Breast epithelium (tissue), 4 donors: Measurements from ENCODE around the gene GCC2. TPM values are rescaled to one million over a fixed set of nuclear protein-coding genes. Genes with fewer than 3 reads are reported as not detected.
"Not testable (repeated sequence)": the region's sequence is repeated elsewhere in the genome, so short reads cannot be mapped to it uniquely, and the experiment has no call there.

Experiments
- DNase-seq, 2 donors: peaks; one replicate each; pipeline ENCODE4 v3.0.0-alpha.2; 2019; ENCODE audit warnings: low spot score in 2 of 2
- H3K27ac ChIP-seq, 2 donors: fragments of 200-600 bp; sonication (generic) in 1 of 2; one replicate each; pipeline ENCODE4 v1.5.1; 2016 to 2019; ENCODE audit warnings: mild to moderate bottlenecking in 1 of 2
- H3K27me3 ChIP-seq, 2 donors: fragments of 200-600 bp; sonication (generic) in 1 of 2; one replicate each; pipeline versions ENCODE4 v1.5.1 to v1.6.0; 2017 to 2019; ENCODE audit warnings: control low read depth in 1 of 2, mild to moderate bottlenecking in 1 of 2
- H3K36me3 ChIP-seq: fragments of 200-600 bp; one replicate; pipeline ENCODE4 v1.5.1; 2019
- H3K4me1 ChIP-seq, 2 donors: fragments of 200-600 bp; sonication (generic); one replicate each; pipeline ENCODE4 v1.5.1; 2016 to 2019; ENCODE audit warnings: control low read depth in 1 of 2
- H3K4me3 ChIP-seq, 3 donors: fragments of 200-600 bp; sonication (generic); 1 replicate in 2 of 3; 2 replicates in 1 of 3; pipeline ENCODE4 v1.5.1; 2016 to 2019; ENCODE audit warnings: mild to moderate bottlenecking in 3 of 3, moderate library complexity in 2 of 3
- H3K9me3 ChIP-seq, 2 donors: fragments of 200-600 bp; sonication (generic) in 1 of 2; one replicate each; pipeline ENCODE4 v1.5.1; 2016 to 2019; ENCODE audit warnings: control low read depth in 1 of 2
- POLR2A ChIP-seq: fragments of 450-650 bp; IDR thresholded peaks from one replicate; pipeline ENCODE4 v1.6.1; 2016; ENCODE audit warnings: antibody characterized with exemption, mild to moderate bottlenecking, moderate library complexity
- POLR2AphosphoS5 ChIP-seq, 3 donors: sonication (generic); formaldehyde crosslinking; IDR thresholded peaks; one replicate each; pipeline ENCODE4 v1.6.1; 2017; ENCODE audit warnings: antibody characterized with exemption in 3 of 3
- intact Hi-C: fragments of 100-400 bp; cut with DNase I; formaldehyde crosslinking; loops from one replicate; pipeline ENCODE4 v1.15.1; 2023; ENCODE audit warnings: low total_unique reads
- total RNA-seq, 3 donors: library from RNA; depleted of rRNA; stranded (reverse); fragments of >200 nt; gene quantifications; one replicate each; pipeline ENCODE4 v1.1.0, GENCODE V29; 2016
- TF ChIP-seq, protein P1 (sequence below), 3 donors: fragments of 450-650 bp; IDR thresholded peaks; one replicate each; pipeline ENCODE4 v1.5.1; 2016 to 2017; ENCODE audit warnings: antibody characterized with exemption in 3 of 3, mild to moderate bottlenecking in 3 of 3, moderate library complexity in 3 of 3

The GCC2 gene
- total RNA-seq, 3 donors from 2014 or later, result 26.4 to 97.6 (median 63.3) TPM

DNA sequence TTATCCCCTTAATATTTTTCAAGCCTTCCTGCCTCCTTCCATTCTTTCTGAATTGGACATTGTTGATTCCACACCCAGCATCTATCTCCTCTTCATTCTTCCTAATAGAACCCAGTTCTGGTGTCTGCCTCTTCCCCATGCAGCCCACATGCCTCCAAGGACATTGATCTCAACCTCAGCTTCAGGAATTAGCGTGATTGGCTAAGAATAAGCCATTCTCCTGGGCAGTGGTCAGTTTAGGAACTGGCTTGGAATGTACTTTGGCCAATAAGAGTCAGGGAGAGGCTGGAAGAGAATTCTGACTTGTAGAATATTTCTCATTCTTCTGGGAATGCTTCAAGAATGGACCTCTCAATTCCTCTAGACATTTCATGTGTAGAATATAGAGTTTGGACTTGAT, 25.9 kb upstream of the GCC2 start:
- H3K27ac ChIP-seq, result no peak overlapping the region
- no peak for DNase-seq
- TF ChIP-seq, protein P1, sequence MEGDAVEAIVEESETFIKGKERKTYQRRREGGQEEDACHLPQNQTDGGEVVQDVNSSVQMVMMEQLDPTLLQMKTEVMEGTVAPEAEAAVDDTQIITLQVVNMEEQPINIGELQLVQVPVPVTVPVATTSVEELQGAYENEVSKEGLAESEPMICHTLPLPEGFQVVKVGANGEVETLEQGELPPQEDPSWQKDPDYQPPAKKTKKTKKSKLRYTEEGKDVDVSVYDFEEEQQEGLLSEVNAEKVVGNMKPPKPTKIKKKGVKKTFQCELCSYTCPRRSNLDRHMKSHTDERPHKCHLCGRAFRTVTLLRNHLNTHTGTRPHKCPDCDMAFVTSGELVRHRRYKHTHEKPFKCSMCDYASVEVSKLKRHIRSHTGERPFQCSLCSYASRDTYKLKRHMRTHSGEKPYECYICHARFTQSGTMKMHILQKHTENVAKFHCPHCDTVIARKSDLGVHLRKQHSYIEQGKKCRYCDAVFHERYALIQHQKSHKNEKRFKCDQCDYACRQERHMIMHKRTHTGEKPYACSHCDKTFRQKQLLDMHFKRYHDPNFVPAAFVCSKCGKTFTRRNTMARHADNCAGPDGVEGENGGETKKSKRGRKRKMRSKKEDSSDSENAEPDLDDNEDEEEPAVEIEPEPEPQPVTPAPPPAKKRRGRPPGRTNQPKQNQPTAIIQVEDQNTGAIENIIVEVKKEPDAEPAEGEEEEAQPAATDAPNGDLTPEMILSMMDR (IDR thresholded peaks at IDR 0.05), result no peak
- TF ChIP-seq POLR2A, result no peak
- TF ChIP-seq POLR2AphosphoS5 (IDR thresholded peaks at IDR 0.05), result no peak
- H3K4me3 ChIP-seq, result no peak overlapping the region
- no peaks in the 10 kb centered on the region for H3K9me3 ChIP-seq
- no peaks in the 10 kb centered on the region for H3K4me1 ChIP-seq
- intact Hi-C loops, result no loop called here
- H3K27me3 ChIP-seq, result no peaks in the 10 kb centered on the region
- no peaks in the 10 kb centered on the region for H3K36me3 ChIP-seq

DNA sequence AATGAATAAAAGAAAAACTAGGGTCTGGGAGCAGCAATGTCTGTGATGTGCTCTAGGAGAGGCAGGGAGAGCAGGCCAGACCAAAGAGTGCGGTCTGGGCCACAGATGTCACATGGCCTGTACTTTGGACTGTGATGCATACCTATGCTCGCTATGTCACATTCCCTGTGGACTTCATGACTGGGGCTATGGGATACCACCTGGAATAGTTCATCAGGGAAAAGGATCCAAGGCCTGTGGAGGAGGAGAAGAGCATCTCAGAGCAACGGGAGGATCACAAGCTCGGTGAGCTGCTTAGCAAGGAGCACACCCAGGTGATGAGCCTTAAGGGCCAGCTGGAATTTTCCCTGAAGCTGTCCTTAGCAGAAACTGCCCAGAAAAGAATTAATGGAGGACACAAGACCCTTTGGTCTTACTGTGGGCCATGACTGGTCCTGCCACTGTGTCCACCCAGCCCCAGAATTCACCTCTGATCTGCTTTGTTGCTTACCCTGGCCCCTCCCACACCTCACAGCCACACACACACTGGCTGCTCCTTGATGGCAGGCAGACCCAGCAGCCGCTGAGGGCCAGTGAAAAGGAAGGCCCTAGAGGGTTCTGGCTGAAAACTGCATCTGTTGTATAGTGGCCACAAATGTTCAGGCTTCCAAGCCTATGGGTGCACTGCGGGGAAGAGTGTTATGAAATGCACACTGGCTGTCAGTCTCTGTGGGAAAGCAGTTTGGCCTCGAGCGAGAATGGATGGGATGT, 25.3 kb upstream of the GCC2 start:
- no peak for DNase-seq
- Histone ChIP-seq H3K9me3 (no peaks in the 10 kb centered on the region), H3K4me3 (no peak overlapping the region), H3K36me3 (no peaks in the 10 kb centered on the region), H3K27me3 (no peaks in the 10 kb centered on the region), H3K27ac (no peak overlapping the region), H3K4me1 (no peaks in the 10 kb centered on the region)
- TF ChIP-seq POLR2AphosphoS5 (IDR thresholded peaks at IDR 0.05) (no peak), POLR2A (no peak)
- TF ChIP-seq, protein P1 (IDR thresholded peaks at IDR 0.05), result no peak
- intact Hi-C loops, result no loop called here

DNA sequence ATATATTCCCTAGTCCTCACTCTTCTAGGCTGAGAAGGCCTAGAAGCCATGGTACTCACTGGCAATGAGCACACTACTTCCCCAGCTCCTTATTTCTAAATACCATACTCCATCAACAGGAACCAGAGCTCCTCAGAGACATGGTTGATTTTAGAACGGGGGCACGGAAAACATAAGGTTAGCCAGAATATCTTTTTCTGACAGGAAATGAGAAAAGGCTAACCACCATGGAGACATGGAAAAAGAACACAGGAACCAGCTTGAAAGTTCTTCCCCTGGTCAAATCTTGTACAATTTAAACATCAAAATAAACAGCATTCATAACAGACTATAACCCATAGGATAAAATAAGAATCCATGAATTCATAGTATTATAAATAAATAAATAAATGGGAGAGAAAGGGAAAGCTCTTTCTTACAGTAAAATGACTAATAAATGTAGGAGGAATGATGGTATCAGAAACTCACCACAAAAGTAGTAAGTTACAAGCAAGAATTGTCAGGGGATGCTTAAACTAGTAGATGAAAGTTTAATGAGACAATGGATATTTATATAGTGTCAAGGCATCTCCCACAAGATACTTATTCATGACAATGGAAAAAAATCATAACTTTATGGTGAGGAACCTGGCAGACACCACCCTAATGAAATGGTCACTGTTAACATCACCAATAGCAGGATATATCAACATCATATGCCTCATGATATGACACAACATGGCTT, 20.6 kb upstream of the GCC2 start:
- H3K27me3 ChIP-seq, result no peaks in the 10 kb centered on the region
- intact Hi-C loops, result no loop called here
- H3K27ac ChIP-seq, result no peak overlapping the region
- no peaks in the 10 kb centered on the region for H3K36me3 ChIP-seq
- no peaks in the 10 kb centered on the region for H3K4me1 ChIP-seq
- no peaks in the 10 kb centered on the region for H3K9me3 ChIP-seq
- no peak overlapping the region for H3K4me3 ChIP-seq
- TF ChIP-seq POLR2A (no peak), POLR2AphosphoS5 (IDR thresholded peaks at IDR 0.05) (no peak)
- TF ChIP-seq, protein P1 (IDR thresholded peaks at IDR 0.05), result no peak
- DNase-seq, result no peak

DNA sequence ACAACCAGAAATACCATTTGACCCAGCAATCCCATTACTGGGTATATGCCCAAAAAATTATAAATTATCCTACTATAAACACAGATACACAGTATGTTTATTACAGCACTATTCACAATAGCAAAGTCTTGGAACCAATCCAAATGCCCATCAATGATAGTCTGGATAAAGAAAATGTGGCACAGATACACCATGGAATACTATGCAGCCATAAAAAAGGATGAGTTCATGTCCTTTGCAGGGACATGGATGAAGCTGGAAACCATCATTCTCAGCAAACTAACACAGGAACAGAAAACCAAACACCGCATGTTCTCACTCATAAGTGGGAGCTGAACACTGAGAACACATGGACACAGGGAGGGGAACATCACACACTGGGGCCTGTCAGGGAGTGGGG, 13.4 kb upstream of the GCC2 start:
- H3K4me3 ChIP-seq, H3K36me3 ChIP-seq, DNase-seq, H3K4me1 ChIP-seq, H3K27me3 ChIP-seq, H3K9me3 ChIP-seq, H3K27ac ChIP-seq: not testable (repeated sequence)
- intact Hi-C loops, result loop anchor here (5.0 kb wide), 1 partner anchor 288 kb away; no protein-coding TSS in a partner anchor

DNA sequence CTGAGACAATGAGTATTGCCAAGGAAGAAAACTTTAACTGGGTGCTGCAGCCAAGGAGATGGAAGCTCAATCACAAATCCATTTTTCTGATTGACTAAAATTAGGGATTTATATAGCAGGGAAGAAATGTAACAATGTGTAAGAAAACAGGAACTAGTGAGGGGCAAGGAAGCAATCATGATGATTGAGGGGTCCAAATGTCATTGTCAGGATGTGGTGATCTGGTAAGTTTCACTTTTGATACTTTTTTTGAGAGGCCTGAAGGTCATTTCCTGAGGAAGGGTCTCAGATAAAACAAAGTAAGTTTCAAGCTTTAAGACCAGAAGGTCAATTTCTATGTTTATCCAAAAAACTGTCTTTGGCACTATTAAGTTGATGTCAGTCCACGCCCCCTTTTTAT, 12.0 kb upstream of the GCC2 start:
- H3K9me3 ChIP-seq, result no peaks in the 10 kb centered on the region
- no peak overlapping the region for H3K27ac ChIP-seq
- DNase-seq, result no peak
- no peak overlapping the region for H3K4me3 ChIP-seq
- no peaks in the 10 kb centered on the region for H3K36me3 ChIP-seq
- no peak for TF ChIP-seq POLR2AphosphoS5 (IDR thresholded peaks at IDR 0.05)
- TF ChIP-seq, protein P1 (IDR thresholded peaks at IDR 0.05), result no peak
- TF ChIP-seq POLR2A, result no peak
- no peaks in the 10 kb centered on the region for H3K27me3 ChIP-seq
- H3K4me1 ChIP-seq, result no peaks in the 10 kb centered on the region
- intact Hi-C loops, result loop anchor here (5.0 kb wide), 1 partner anchor 290 kb away; no protein-coding TSS in a partner anchor
